ENCODE data around the gene SCYGR5. TPM values are rescaled to one million over a fixed set of nuclear protein-coding genes. Genes with fewer than 3 reads are reported as not detected.

Gene SCYGR5
- polyA plus RNA-seq, 3 donors, result not detected

- no peak overlapping the region for H3K4me3 ChIP-seq (replicated peaks in 1 of 3; ENCODE audit: low read depth in 2 of 3, low read length in 3 of 3)
- peaks cover 2% of the 10 kb centered on the region for H3K4me1 Mint-ChIP-seq
- DNase-seq, result no peak
- H3K9me3 Mint-ChIP-seq, result peaks cover 0 to 4% (median 0%) of the 10 kb centered on the region in 7 donors
- no peak overlapping the region for H3K4me3 Mint-ChIP-seq
- H3K27me3 Mint-ChIP-seq (ENCODE audit: low read depth in 3 of 3), result peaks cover 0 to 7% (median 6%) of the 10 kb centered on the region in 3 donors
- no peaks in the 10 kb centered on the region for H3K4me1 ChIP-seq (ENCODE audit: control insufficient read depth in 1 of 2, insufficient read depth in 2 of 2, low read length in 2 of 2)
- no peaks in the 10 kb centered on the region for H3K79me2 ChIP-seq (ENCODE audit: insufficient read depth, low read length)
- no peak for TF ChIP-seq CTCF (IDR thresholded peaks at IDR 0.05)
- H3K4me2 ChIP-seq (replicated peaks; ENCODE audit: extremely low read depth, low read length, poor library complexity, severe bottlenecking), result no peak overlapping the region
- H4K20me1 ChIP-seq (ENCODE audit: insufficient read depth, low read length), result no peaks in the 10 kb centered on the region
- intact Hi-C loops (cut with micrococcal nuclease), result no loop called here
- H3K9me3 ChIP-seq (replicated peaks in 1 of 2; ENCODE audit: control insufficient read depth in 1 of 2, insufficient read depth in 1 of 2, low read length in 2 of 2), result no peaks in the 10 kb centered on the region
- no peaks in the 10 kb centered on the region for H3K36me3 Mint-ChIP-seq
- no peak overlapping the region for H3K27ac Mint-ChIP-seq
- no peaks in the 10 kb centered on the region for H3K27me3 ChIP-seq (ENCODE audit: control insufficient read depth in 2 of 2, insufficient read depth in 2 of 2, low read length in 2 of 2)
- no peak overlapping the region for H2AFZ ChIP-seq (ENCODE audit: insufficient read depth, low read depth, low read length, poor library complexity, severe bottlenecking)
- no peaks in the 10 kb centered on the region for H3K36me3 ChIP-seq (replicated peaks in 1 of 2; ENCODE audit: control insufficient read depth in 1 of 2, insufficient read depth in 2 of 2, low read length in 2 of 2)
- no CpG with 5 or more reads among the region's 2 CpGs for WGBS (ENCODE audit: insufficient coverage)
- no peak overlapping the region for H3K9ac ChIP-seq (ENCODE audit: insufficient read depth, low read length, poor library complexity, severe bottlenecking)
- H3K27ac ChIP-seq (ENCODE audit: low read depth in 1 of 2, low read length in 2 of 2), result no peak overlapping the region
Measured at GRCh38 chr2:227696990-227697679, 30.5 kb downstream of the SCYGR5 start.

GRCh38 chr2:227701556-227701955 is 35.0 kb downstream of the SCYGR5 start:
- Mint-ChIP-seq H3K27me3 (ENCODE audit: low read depth in 3 of 3) (peaks cover 0 to 5% (median 2%) of the 10 kb centered on the region in 3 donors), H3K9me3 (peaks cover 0 to 3% (median 0%) of the 10 kb centered on the region in 7 donors), H3K36me3 (no peaks in the 10 kb centered on the region), H3K27ac (no peak overlapping the region), H3K4me1 (peaks cover 2% of the 10 kb centered on the region), H3K4me3 (no peak overlapping the region)
- no peak for DNase-seq
- Histone ChIP-seq H3K4me3 (replicated peaks in 1 of 3; ENCODE audit: low read depth in 2 of 3, low read length in 3 of 3) (no peak overlapping the region), H3K27me3 (ENCODE audit: control insufficient read depth in 2 of 2, insufficient read depth in 2 of 2, low read length in 2 of 2) (no peaks in the 10 kb centered on the region), H3K4me2 (replicated peaks; ENCODE audit: extremely low read depth, low read length, poor library complexity, severe bottlenecking) (no peak overlapping the region), H3K79me2 (ENCODE audit: insufficient read depth, low read length) (no peaks in the 10 kb centered on the region), H2AFZ (ENCODE audit: insufficient read depth, low read depth, low read length, poor library complexity, severe bottlenecking) (no peak overlapping the region), H3K9ac (ENCODE audit: insufficient read depth, low read length, poor library complexity, severe bottlenecking) (no peak overlapping the region), H3K27ac (ENCODE audit: low read depth in 1 of 2, low read length in 2 of 2) (no peak overlapping the region), H3K4me1 (ENCODE audit: control insufficient read depth in 1 of 2, insufficient read depth in 2 of 2, low read length in 2 of 2) (no peaks in the 10 kb centered on the region), H4K20me1 (ENCODE audit: insufficient read depth, low read length) (no peaks in the 10 kb centered on the region), H3K36me3 (replicated peaks in 1 of 2; ENCODE audit: control insufficient read depth in 1 of 2, insufficient read depth in 2 of 2, low read length in 2 of 2) (no peaks in the 10 kb centered on the region), H3K9me3 (replicated peaks in 1 of 2; ENCODE audit: control insufficient read depth in 1 of 2, insufficient read depth in 1 of 2, low read length in 2 of 2) (no peaks in the 10 kb centered on the region)
- intact Hi-C loops (cut with micrococcal nuclease), result no loop called here
- TF ChIP-seq CTCF (IDR thresholded peaks at IDR 0.05), result no peak
- no CpG with 5 or more reads among the region's 3 CpGs for WGBS (ENCODE audit: insufficient coverage)

Data from CD14-positive monocyte (primary cell).